Small intestine (tissue), 4 donors: Measurements from ENCODE around the gene GNAZ. TPM values are rescaled to one million over a fixed set of nuclear protein-coding genes. Genes with fewer than 3 reads are reported as not detected.

Source experiments
- polyA plus RNA-seq, 4 donors: library from polyadenylated mRNA; stranded (reverse) in 3 of 4; unstranded in 1 of 4; fragments of 200-250 nt in 3 of 4; fragments of 120-200 nt in 1 of 4; gene quantifications; one replicate each; pipeline versions ENCODE4 v1.2.1 to v1.2.3, GENCODE V29; 2013
- donor health status: healthy with polysubstance abuse.
- donor health status: Bipolar disorder and iron deficiency.
- donor health status: healthy.

Gene GNAZ
- polyA plus RNA-seq, 4 donors = 0.55 to 3.6 (median 2.7) TPM

Other genes starting within 250 kb of the GNAZ start
- gene IGLL5, start 182.7 kb upstream of the GNAZ start, polyA plus RNA-seq = 100 to 1,000 TPM in 1 of 4 donors, 10 to 100 TPM in 1, 1 to 10 TPM in 1, under 1 TPM in 1; 0.34 to 215 (median 15.1) TPM
- 1 to 10 TPM in 1 of 4 donors, under 1 TPM in 1, not detected in 2; 0.13 to 1.2 TPM for gene RSPH14, start 71.5 kb downstream of the GNAZ start, polyA plus RNA-seq
- gene RAB36, start 75.0 kb downstream of the GNAZ start, polyA plus RNA-seq = 1 to 10 TPM in 1 of 4 donors, under 1 TPM in 2, not detected in 1; 0.27 to 1.7 (median 0.92) TPM
- gene BCR, start 110.0 kb downstream of the GNAZ start, polyA plus RNA-seq = 10 to 100 TPM in 3 of 4 donors, 1 to 10 TPM in 1; 8.9 to 27.9 (median 19.7) TPM